DLD1 (cell line): ENCODE measurements around the gene HRK.

ENCODE experiments used
- in situ Hi-C: cut with HindIII; loops from 2 replicates; pipeline ENCODE4 v1.10.0; 2017; ENCODE audit warnings: low sequenced_read_pairs

The HRK gene

DNA sequence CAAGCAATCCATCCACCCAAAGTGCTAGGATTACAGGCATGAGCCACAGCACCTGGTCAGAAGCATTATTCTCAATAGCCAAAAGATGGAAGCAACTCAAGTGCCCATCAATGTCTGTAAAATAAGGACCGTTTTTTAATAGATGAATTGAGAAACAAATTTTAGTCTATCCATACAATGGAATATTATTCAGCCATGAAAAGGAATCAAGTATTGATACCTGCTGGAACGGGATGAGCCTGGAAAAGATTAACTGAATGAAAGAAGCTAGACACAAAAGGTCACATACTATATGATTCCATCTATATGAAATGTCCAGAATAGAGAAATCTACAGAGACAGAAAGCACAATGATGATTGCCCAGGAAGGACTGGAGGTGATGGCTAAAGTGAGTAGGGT, 20.4 kb upstream of the HRK start:
- in situ Hi-C loops = no loop called here

DNA sequence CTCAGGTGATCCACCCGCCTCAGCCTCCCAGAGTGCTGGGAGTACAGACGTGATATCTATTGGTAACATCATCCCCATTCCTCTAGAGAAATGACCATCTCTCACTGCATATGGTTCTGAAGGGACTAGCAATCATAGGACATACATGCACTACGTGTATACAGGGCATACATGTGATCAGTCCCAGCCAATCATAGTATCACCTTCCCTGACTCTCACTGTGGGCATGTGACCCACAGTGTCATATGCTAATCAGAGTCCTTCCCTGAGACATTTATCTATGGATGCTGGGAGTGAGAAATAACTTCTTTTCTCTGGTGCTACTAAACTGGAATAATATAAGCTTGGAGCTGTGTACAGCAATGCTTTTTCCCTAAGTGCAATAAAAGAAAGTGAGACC, 17.4 kb upstream of the HRK start:
- in situ Hi-C loops = no loop called here

DNA sequence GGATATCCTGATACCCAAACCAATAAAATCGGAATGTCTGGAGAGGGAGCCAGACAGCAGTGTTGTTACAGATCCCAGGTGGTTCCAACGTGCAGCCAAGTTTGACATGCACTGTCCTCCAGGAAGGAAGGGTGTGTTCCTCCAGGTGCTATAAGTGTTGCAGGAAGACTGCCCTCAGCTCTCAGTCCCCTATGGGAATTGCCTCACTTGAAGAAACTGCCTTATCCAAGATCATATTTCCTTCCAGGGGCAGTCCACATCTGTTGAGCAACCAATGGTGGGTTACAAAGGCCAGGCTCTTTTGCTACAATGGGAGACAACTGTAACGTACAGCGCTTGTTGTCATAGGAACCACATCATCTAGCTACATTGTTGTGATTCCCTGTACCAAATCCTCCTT, 16.2 kb upstream of the HRK start:
- in situ Hi-C loops = no loop called here

DNA sequence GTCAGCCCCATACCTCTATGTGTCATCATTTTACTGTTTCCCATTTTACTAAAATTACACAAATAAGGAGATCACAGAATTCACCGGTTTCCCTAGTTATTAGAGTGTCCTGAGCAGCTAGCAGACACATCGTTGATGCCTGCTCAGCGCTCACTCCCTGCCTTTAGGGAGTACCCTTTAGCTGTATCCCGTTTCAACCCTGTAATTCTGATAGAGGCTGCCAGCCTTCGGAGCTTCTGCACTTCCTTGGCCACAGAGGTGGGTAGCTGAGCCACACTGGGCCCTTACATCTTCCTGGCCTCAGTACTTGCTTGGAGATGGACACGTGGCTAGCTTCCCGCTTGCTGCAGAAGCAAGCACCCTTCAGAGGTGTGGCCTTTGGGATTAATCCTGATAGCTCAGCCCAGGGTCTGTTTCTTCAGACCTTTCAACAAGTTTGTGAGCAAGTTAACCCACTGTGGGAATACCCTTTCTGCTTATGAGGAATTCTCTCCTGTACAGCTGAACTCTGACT, 15.2 kb upstream of the HRK start:
- in situ Hi-C loops = no loop called here

DNA sequence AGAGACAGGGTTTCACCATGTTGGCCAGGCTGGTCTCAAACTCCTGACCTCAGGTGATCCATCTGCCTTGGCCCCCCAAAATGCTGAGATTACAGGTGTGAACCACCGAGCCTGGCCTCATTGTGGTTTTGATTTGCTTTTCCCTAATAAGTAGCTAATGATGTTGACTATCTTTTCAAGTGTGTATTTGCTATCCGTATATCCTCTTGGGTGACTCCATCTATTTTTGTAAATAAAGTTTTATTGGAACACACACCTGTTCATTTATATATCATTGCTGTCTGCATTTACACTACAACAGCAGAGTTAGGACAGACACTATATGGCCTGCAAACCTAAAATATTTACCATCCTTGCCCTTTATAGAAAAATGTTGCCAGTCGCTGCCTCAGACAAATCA, 13.7 kb upstream of the HRK start:
- in situ Hi-C loops = no loop called here

DNA sequence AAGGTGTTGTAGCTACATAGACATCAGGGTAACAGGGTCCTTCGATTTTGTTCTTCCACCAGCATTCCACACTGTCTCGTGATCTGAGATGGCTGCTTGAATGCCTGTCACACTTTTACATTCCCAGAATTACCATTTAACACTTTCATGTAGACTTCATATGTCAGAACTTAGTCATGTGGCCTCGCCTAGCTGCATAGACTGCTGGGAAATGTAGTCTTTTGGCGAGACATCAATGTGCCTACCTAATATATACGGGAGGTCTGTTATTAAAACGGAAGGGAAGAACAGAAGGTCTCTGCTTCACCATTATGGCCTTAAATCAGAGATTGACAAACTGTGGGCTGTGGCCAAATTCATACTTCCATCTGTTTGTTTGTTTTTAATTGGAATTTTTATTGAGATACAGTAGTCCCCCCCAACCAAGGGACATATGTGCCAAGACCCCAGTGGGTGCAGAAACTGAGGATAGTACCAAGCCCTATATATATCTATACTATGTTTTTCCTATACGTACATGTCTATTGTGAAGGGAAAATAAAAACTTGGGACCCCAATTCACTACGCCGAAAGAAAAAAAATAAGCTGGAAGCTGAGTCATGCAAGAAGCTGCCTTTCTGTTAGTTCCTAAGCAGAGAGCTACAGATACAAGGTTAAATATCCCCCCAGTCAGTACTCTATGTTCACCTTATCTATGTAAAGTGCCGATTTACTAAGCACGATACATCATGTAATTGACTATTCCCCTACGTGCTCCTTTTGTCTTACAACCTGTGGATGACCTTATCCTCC, 11.3 kb upstream of the HRK start:
- in situ Hi-C loops = no loop called here

DNA sequence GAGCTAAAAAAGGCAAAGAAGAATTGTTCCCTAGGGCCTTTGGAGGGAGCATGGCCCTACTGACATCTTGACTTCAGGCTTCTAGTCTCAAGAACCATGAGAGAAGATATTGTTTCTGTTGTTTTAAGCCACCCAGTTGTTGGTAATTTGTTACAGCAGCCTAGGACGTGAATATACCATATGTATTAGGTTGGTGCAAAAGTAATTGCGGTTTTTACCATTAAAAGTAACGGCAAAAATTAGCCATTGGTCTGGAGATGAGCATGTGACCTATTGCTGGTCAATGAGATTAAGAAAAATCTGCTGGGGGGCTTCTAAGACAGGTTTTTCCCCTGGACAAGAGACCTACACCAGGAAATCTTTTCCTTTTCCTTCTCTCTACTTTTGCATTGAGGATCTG, 9.8 kb upstream of the HRK start:
- in situ Hi-C loops = no loop called here

DNA sequence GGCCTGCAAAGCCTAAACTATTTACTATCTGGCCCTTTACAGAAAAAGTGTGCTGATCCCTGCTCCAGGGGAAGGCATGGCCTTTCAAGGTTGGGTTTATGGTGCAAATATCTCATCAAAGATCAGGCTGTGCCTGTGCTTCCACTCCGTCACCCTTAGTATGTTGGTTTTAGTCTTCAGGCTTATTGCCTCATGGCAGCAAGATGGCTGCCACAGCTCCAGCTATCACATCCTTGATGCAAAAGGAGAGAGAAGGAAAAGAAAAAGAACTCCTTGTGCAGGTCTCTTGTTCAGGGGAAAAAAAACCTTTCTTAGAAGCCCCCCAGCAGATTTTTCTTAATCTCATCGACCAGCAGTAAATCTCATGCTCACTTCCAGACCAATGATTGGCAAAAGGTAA, 9.1 kb upstream of the HRK start:
- in situ Hi-C loops = no loop called here

DNA sequence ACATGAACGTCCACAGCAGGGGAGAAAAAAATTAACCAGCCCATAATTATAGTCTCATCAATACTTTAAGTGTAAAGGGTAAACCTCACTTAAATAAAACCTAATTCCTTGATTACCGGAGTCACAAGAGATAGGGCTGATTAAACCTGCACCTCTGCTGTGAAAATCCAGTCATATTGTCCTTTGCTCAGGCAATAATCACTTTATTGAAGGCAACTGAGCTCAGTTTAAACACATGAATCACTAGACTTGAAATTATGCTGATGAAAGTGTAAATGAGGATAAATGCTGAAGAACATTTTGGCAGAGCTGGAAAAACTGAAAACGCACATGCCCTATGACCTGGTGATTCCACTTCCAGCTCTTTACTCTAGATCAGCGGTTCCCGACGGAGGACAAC, 6.7 kb upstream of the HRK start:
- in situ Hi-C loops = no loop called here

DNA sequence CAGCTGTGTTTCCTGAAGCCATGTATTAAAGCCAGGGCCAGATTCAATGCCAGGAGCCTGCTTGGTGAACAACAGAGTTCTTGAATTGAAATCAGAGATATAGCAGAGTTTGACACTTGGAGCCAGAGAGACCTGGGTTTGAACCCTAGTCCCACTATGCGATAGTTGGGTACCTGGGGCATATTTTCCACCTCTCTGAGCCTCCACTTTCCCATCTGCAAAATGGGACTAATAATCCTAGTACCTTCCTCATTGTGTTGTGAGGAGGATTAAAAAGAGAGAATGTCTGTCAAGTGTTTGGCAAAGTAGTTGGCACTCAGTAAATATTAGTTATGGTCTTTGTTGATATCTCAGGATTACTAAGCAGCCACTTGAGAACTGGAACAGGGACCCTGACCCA, 6.0 kb upstream of the HRK start:
- in situ Hi-C loops = no loop called here

DNA sequence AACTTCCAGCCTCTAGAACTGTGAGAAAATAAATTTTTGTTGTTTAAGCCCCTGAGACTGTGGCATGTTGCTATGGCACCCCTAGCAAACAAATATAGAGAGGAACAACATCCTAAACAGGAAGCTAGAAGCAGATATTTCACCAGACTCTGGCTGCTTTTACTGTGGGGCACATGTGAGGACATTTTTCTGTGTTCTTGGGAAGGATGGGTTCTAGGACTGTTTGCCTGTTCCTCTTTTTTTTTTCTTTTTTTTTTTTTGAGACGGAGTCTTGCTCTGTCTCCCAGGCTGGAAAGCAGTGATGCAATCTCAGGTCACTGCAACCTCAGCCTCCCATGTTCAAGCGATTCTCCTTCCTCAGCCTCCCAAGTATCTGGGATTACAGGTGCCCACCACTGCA, 4.2 kb upstream of the HRK start:
- in situ Hi-C loops = no loop called here

DNA sequence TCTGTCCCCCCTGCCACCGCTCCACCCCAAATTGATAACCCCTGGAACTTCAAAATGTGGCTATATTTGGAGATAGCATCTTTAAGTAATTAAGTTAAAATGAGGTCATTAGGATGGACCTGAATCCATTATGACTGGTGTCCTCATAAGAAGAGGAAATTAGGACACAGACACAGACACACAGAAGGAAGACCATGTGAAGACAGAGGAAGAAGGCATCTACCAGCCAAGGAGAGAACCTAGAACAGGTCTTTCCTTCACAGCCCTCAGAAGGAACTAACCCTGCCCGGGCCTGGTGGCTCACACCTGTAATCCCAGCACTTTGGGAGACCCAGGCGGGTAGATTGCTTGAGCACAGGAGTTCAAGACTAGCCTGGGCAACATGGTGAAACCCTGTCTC, 3.6 kb upstream of the HRK start:
- in situ Hi-C loops = no loop called here

DNA sequence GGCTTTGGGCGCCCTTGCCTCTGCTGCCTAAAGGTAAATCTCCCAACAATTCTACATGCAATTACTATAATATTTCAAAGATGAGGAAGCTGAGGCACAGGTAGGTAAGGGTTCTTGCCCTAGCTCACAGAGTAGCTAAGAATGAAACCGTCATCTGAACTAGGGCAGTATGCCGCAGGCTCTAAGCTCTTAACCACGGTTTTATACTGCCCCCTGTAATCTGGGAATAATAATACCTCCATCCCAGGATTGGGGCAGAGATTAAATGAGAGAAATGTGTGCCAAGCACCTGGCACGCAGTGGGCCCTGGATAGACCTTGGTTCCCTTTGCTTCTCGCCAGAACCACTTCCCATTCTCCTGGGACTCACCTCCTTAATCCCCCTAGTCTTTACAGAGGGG, 1.5 kb upstream of the HRK start:
- in situ Hi-C loops = no loop called here

DNA sequence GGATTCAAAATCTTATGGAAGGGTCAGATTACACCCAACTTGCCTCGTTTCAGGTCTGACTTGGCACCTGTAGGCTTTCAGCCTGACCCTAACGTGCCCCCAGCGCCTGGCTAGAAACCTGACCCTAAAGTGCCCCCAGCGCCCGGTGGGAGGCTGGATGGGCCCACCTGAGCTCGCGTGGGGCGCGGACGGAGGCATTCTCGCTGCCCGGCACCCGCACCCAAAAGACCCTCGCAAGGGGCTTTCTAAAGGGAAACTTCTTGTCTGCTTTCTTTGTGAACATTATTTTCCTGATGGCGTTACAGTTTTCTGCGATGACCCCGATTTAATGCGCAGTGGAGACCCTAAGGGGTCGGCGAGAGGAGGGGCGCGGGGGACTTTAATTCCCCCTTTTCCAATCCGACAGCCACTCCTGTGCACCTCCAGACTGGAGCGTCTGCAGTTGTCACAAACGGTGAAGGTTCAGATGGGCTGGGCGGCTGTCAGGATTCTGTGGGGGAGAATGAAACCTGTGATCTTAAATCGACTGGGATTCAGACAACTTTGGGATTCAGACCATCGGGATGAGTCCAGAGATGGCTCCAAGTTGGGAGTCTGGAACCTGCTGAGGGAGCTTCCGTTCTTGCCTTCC, 751 bp upstream of the HRK start:
- in situ Hi-C loops = no loop called here

DNA sequence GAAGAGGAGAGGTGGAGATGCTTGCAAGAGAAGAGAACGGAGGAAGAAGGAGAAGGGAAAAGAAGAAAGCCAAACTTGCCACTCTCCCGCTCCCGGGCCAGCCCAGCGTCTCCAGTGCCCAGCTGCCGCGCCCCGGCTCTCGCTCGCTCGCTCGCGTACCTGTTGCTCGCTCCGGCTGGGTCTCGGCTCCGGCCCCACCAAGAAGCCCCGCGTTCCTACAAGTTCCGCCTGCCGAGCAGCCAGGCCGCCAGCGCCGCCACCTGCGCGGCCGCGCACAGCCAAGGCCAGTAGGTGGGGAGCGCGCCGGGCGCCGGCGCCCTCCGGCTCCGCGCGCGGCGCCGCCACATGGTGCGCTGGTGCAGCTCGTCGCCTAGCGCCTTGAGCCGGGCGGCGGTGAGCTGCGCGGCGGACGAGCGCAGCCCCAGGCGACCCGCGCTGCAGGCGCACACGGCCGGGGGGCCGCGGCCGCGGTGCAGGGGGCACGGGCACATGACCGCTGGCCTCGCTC, 370 bp downstream of the HRK start:
- in situ Hi-C loops = no loop called here

DNA sequence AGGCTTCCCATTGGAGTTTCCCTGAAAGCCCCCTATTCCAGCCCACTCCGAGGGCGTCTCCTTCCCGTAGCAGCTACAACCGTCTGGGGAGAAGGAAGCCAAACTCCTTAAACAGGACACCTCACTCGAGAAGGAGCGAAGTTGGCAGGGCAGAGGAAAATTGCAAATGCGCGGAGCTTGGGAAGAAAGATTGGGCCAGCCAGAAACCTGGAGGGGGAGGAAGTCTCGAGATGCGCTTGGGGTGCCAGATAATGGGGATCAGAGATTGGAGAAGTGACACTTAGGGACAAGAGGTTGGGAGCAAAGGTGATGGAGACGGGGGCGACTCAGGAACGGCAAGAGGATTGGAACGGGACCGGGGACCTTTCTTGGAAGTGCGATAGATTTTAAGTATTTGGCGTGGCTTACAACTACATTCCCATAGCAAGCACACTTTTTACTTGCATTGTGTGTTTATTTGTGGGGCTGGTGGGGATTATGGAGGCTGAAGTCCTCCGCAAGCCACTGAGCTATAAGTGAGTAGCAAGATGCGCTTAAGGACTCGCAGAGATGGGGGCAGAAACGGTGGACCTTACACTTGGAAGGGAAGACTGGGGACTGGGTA, 926 bp downstream of the HRK start:
- in situ Hi-C loops = no loop called here

DNA sequence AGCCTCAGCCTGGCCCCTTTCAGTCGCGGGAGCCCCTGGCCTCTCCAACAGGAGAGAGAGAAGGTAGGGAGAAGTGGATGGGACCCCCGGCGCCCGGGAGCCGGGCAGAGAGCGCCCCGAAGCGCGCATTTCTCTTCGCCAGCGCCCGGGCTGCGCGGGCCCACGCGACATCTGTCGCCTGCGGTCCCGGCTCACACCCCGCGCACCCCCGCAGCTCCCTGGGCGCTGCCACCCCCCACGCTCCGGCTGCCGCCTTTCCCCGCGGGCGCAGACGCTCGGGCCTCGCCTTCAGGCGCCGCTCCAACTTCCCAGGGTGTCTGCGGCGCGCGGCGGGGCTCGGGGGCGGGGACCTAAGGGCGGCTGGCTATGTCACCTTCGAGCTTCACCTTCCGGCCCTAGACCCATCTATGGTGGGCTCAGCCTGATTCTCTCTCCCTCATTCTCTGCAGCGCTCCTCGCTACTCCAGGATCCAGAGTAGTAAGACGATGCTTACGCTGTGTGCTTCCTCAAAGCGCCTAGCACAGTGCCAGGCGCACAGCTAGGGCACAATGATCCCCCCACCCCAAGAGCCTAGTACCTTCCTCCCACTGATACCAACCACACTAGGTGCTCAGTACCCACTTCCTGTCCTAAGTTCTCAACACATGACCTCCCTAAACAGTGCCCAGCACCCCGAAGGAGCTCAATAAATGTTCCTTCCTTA, 1.6 kb downstream of the HRK start:
- in situ Hi-C loops = no loop called here

DNA sequence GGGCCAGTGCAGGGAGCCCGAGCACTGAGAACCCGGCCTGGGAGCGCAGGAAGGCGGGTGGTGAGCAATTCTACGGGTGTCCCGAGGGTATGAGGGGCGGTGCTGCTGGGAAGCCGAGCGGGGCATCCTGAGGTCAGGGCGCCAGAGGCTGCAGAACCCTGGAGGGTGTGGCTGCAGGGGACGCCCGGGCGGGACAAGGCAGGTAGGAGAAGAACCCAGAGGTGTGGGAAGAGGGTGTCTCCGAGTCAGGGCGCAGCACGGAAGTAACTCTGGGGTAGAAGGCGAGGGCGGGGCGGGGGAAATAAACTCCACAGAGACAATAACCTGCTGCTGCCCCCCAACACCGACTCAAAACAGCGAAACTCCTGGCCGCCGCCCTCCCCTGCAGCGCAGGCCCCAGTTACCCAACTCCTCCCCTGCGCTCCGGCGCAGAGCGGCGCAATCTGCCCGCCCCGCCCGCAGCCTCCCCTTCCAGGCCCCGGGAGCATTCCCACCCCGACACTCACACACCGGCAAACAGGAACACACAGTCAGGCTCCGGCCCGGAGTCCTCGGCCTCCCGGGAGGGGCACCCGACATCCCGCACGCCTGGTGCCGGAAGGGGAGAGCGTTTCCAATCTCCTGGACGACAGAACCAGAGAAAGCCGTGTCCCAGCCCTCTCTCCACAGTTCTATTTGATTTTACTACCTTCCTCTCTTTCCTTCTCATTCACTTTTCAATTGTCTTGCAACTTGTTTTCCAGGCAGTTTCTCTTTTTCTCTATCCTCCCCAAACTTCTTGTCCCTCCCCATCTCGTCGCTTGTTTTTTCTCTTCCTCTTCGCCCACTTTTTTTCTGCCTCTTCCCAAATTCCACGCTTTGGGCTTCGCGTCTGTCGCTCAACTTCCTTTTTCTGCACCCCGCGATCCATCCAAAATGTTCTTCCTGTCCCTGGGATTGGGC, 2.4 kb downstream of the HRK start:
- in situ Hi-C loops = no loop called here

DNA sequence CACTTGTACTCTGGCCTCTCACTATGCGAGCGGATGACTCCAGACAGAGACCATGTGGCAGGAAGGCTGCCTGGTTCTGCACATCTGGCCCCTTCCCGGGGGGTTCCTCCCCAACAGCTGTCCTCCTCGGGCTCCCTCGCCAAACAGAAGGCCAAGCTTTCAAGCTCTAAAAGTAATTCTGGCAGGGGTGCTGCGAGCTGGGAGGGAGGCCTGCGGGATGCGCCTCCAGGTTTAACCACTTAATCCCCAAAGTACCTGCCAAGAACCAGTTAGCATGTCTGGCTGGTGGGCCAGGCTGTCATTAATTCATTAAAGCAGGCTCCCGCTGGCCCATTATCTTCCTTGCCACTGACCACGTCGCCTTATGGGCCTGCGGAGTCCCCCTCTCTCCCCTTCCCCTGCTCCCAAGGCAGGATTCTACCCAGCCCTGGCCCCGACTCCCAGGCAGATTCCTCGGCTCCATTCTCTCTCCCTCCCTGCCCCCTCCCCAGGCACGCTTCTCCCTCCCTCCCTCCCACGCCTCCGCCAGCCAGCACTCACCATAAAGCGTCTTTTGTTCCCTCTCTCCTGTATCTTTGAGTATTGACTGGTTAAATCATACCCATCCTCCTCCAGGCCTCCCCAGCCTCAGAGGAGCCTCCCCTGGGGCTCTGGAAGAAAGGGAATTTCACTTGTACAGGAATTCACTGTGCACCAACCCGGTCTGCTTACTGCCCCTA, 4.9 kb downstream of the HRK start:
- in situ Hi-C loops = no loop called here
